Endodermal cell (in vitro differentiated cells): ENCODE data around the gene ZNRF3. TPM values are rescaled to one million over a fixed set of nuclear protein-coding genes. Genes with fewer than 3 reads are reported as not detected.
A peak's percentile ranks its signal among the peaks of the same experiment; 100 is the strongest.

Source experiments
- DNase-seq: peaks from one replicate; pipeline ENCODE4 v3.0.0-alpha.2; 2017
- H3K27ac ChIP-seq: 2 replicates; pipeline ENCODE4 v1.5.1; 2013; ENCODE audit warnings: mild to moderate bottlenecking, low read depth, low read length, moderate library complexity
- H3K27me3 ChIP-seq: 2 replicates; pipeline ENCODE4 v1.6.1; 2013; ENCODE audit warnings: mild to moderate bottlenecking, low read length, moderate library complexity; ENCODE audit not compliant: insufficient read depth, control insufficient read depth, poor library complexity, severe bottlenecking
- H3K36me3 ChIP-seq: 2 replicates; pipeline ENCODE4 v1.7.0; 2013; ENCODE audit warnings: mild to moderate bottlenecking, low read length, moderate library complexity; ENCODE audit not compliant: control insufficient read depth, insufficient read depth
- H3K4me1 ChIP-seq: one replicate; pipeline ENCODE4 v1.7.0; 2013; ENCODE audit warnings: low read length; ENCODE audit not compliant: control insufficient read depth, insufficient read depth
- H3K4me3 ChIP-seq: 2 replicates; pipeline ENCODE4 v1.5.1; 2013; ENCODE audit warnings: mild to moderate bottlenecking, low read length, moderate library complexity
- H3K9ac ChIP-seq: 2 replicates; pipeline ENCODE4 v1.6.1; 2013; ENCODE audit warnings: mild to moderate bottlenecking, low read length, moderate library complexity; ENCODE audit not compliant: poor library complexity, severe bottlenecking; ENCODE audit errors: extremely low read depth
- H3K9me3 ChIP-seq: 2 replicates; pipeline ENCODE4 v1.6.1; 2013; ENCODE audit warnings: mild to moderate bottlenecking, low read length, moderate library complexity; ENCODE audit not compliant: control insufficient read depth
- H3K27ac Mint-ChIP-seq: 2 replicates; pipeline ENCODE4 v1.8.0; 2020; ENCODE audit warnings: mixed read lengths
- H3K27me3 Mint-ChIP-seq: 2 replicates; pipeline ENCODE4 v1.8.0; 2021; ENCODE audit warnings: mild to moderate bottlenecking, mixed read lengths; ENCODE audit not compliant: insufficient read depth
- H3K36me3 Mint-ChIP-seq: 2 replicates; pipeline ENCODE4 v1.8.0; 2020; ENCODE audit warnings: low read depth, mixed read lengths
- H3K4me1 Mint-ChIP-seq: 2 replicates; pipeline ENCODE4 v1.8.0; 2020; ENCODE audit warnings: mixed read lengths
- H3K4me3 Mint-ChIP-seq: 2 replicates; pipeline ENCODE4 v1.8.0; 2020; ENCODE audit warnings: mild to moderate bottlenecking, moderate library complexity, mixed read lengths
- H3K9me3 Mint-ChIP-seq: 2 replicates; pipeline ENCODE4 v1.8.0; 2020; ENCODE audit warnings: mild to moderate bottlenecking, mixed read lengths
- CTCF ChIP-seq: fragments of 200-600 bp; sonication (generic); conservative IDR thresholded peaks from 2 replicates; pipeline ENCODE4 v1.5.0; 2021; ENCODE audit warnings: antibody characterized with exemption, mild to moderate bottlenecking
- WGBS, 2 experiments: methylation state at CpG; one replicate each; pipeline versions ENCODE4 v1.1.5 to v1.1.7; 2013; ENCODE audit warnings: missing lambda C conversion rate in 2 of 2, mixed read lengths in 1 of 2; ENCODE audit not compliant: insufficient coverage in 1 of 2, insufficient read length in 1 of 2; 5-methylcytosine and 5-hydroxymethylcytosine counted together
- total RNA-seq, 2 donors: library from RNA; stranded (reverse); fragmentation: NEBNext Ultra II Directional in 1 of 2; extraction: Animal tissue kit (Norgen Biotek cat#: 25700) in 1 of 2; gene quantifications; 2 replicates in 1 of 2; 3 replicates in 1 of 2; pipeline ENCODE4 v1.2.1, GENCODE V29; 2021

The ZNRF3 gene
- total RNA-seq, 2 donors from 2014 or later: 15.8 to 19.8 TPM

- DNase-seq: no peak
- Mint-ChIP-seq H3K27me3 (no peaks in the 10 kb centered on the region), H3K4me3 (no peak overlapping the region), H3K27ac (no peak overlapping the region), H3K9me3 (no peaks in the 10 kb centered on the region), H3K36me3 (no peaks in the 10 kb centered on the region), H3K4me1 (peaks cover 58% of the 10 kb centered on the region)
- Histone ChIP-seq H3K27ac (peak overlapping the region; percentile 56), H3K4me1 (peaks cover 39% of the 10 kb centered on the region), H3K36me3 (no peaks in the 10 kb centered on the region), H3K9me3 (no peaks in the 10 kb centered on the region), H3K9ac (no peak overlapping the region), H3K27me3 (no peaks in the 10 kb centered on the region), H3K4me3 (no peak overlapping the region)
- WGBS, 2 experiments: 95 to 100% methylated on average over 2 to 3 of the region's 3 CpGs
- TF ChIP-seq CTCF: no peak
These were observed 52.8 kb downstream of the ZNRF3 start for GRCh38 chr22:28936200-28936599.

- no peaks in the 10 kb centered on the region for H3K9me3 Mint-ChIP-seq
- H3K36me3 Mint-ChIP-seq: no peaks in the 10 kb centered on the region
- WGBS, 2 experiments: 89 to 100% methylated on average over 1 to 6 of the region's 7 CpGs
- H3K27ac Mint-ChIP-seq: no peak overlapping the region
- Histone ChIP-seq H3K36me3 (no peaks in the 10 kb centered on the region), H3K27me3 (no peaks in the 10 kb centered on the region), H3K4me3 (no peak overlapping the region), H3K9ac (no peak overlapping the region), H3K27ac (peak overlapping the region; percentile 26), H3K4me1 (peaks cover 33% of the 10 kb centered on the region), H3K9me3 (no peaks in the 10 kb centered on the region)
- no peak for TF ChIP-seq CTCF
- H3K4me1 Mint-ChIP-seq: peaks cover 52% of the 10 kb centered on the region
- no peak for DNase-seq
- no peak overlapping the region for H3K4me3 Mint-ChIP-seq
- H3K27me3 Mint-ChIP-seq: no peaks in the 10 kb centered on the region
These were observed 54.0 kb downstream of the ZNRF3 start for GRCh38 chr22:28937206-28938025.

- peaks cover 28% of the 10 kb centered on the region for H3K4me1 ChIP-seq
These were observed 55.0 kb downstream of the ZNRF3 start for GRCh38 chr22:28938286-28938833.

More at GRCh38 chr22:28938286-28938833, 55.0 kb downstream of the ZNRF3 start:
- no peaks in the 10 kb centered on the region for H3K36me3 ChIP-seq
- TF ChIP-seq CTCF: no peak
- H3K27ac ChIP-seq: no peak overlapping the region
- Mint-ChIP-seq H3K9me3 (no peaks in the 10 kb centered on the region), H3K27ac (no peak overlapping the region), H3K36me3 (no peaks in the 10 kb centered on the region), H3K4me3 (no peak overlapping the region), H3K4me1 (peaks cover 52% of the 10 kb centered on the region), H3K27me3 (no peaks in the 10 kb centered on the region)
- no peaks in the 10 kb centered on the region for H3K9me3 ChIP-seq
- H3K27me3 ChIP-seq: no peaks in the 10 kb centered on the region
- no peak overlapping the region for H3K4me3 ChIP-seq
- no peak overlapping the region for H3K9ac ChIP-seq
- no peak for DNase-seq
- WGBS, 2 experiments: 89 to 92% methylated on average over 3 to 4 of the region's 4 CpGs
